Neural progenitor cell (in vitro differentiated cells): Measurements from ENCODE around the gene KLHL30. TPM values are rescaled to one million over a fixed set of nuclear protein-coding genes. Genes with fewer than 3 reads are reported as not detected.
A peak's percentile ranks its signal among the peaks of the same experiment; 100 is the strongest.

Experiments
- DNase-seq: peaks from one replicate; pipeline ENCODE4 v3.0.0-alpha.2; 2016; ENCODE audit warnings: low spot score
- H2AFZ ChIP-seq: fragments of 200-600 bp; sonication (generic); replicated peaks from 2 replicates; pipeline ENCODE4 v1.6.1; 2016; ENCODE audit warnings: antibody characterized with exemption
- H3F3A ChIP-seq: fragments of 200-600 bp; sonication (generic); 2 replicates; pipeline ENCODE4 v1.6.1; 2016; ENCODE audit warnings: antibody characterized with exemption, low read depth
- H3K27ac ChIP-seq: fragments of 200-600 bp; sonication (generic); 2 replicates; pipeline ENCODE4 v1.5.1; 2016; ENCODE audit warnings: mild to moderate bottlenecking
- H3K27me3 ChIP-seq: fragments of 200-600 bp; sonication (generic); 2 replicates; pipeline ENCODE4 v1.6.1; 2016; ENCODE audit warnings: mild to moderate bottlenecking, moderate library complexity
- H3K36me3 ChIP-seq: fragments of 200-600 bp; sonication (generic); 2 replicates; pipeline ENCODE4 v1.5.1; 2016
- H3K4me1 ChIP-seq: fragments of 200-600 bp; sonication (generic); 2 replicates; pipeline ENCODE4 v1.6.1; 2016; ENCODE audit warnings: mixed run types
- H3K4me2 ChIP-seq: fragments of 200-600 bp; sonication (generic); 2 replicates; pipeline ENCODE4 v1.6.1; 2016
- H3K4me3 ChIP-seq: fragments of 200-600 bp; sonication (generic); 2 replicates; pipeline ENCODE4 v1.5.1; 2016
- H3K79me2 ChIP-seq: fragments of 200-600 bp; sonication (generic); 2 replicates; pipeline ENCODE4 v1.6.1; 2016; ENCODE audit warnings: low read depth
- H3K9ac ChIP-seq: fragments of 200-600 bp; sonication (generic); 2 replicates; pipeline ENCODE4 v1.6.1; 2016
- H3K9me3 ChIP-seq: fragments of 200-600 bp; sonication (generic); 2 replicates; pipeline ENCODE4 v1.5.1; 2016; ENCODE audit warnings: low read depth
- H4K20me1 ChIP-seq: fragments of 200-600 bp; sonication (generic); 2 replicates; pipeline ENCODE4 v1.6.1; 2016; ENCODE audit warnings: low read depth
- H3K27ac Mint-ChIP-seq: 3 replicates; pipeline ENCODE4 v1.8.0; 2021; ENCODE audit warnings: mixed read lengths
- H3K27me3 Mint-ChIP-seq: 2 replicates; pipeline ENCODE4 v1.8.0; 2022; ENCODE audit warnings: low read depth, mild to moderate bottlenecking, inconsistent platforms, moderate library complexity, mixed read lengths; ENCODE audit not compliant: insufficient read depth
- H3K36me3 Mint-ChIP-seq: 3 replicates; pipeline ENCODE4 v1.8.0; 2021; ENCODE audit warnings: mixed read lengths
- H3K4me1 Mint-ChIP-seq: 3 replicates; pipeline ENCODE4 v1.8.0; 2021; ENCODE audit warnings: mixed read lengths
- H3K4me3 Mint-ChIP-seq: 3 replicates; pipeline ENCODE4 v1.8.0; 2021; ENCODE audit warnings: mild to moderate bottlenecking, moderate library complexity, mixed read lengths
- H3K9me3 Mint-ChIP-seq: 3 replicates; pipeline ENCODE4 v1.8.0; 2020; ENCODE audit warnings: mixed read lengths
- CTCF ChIP-seq: fragments of 200-600 bp; sonication (generic); IDR thresholded peaks from 2 replicates; pipeline ENCODE4 v1.5.1; 2017; ENCODE audit warnings: antibody characterized with exemption, mild to moderate bottlenecking
- EZH2 ChIP-seq: fragments of 200-600 bp; sonication (generic); IDR thresholded peaks from 2 replicates; pipeline ENCODE4 v1.6.1; 2017; ENCODE audit warnings: antibody characterized with exemption, mild to moderate bottlenecking, moderate library complexity
- EZH2phosphoT487 ChIP-seq: fragments of 200-600 bp; sonication (generic); IDR thresholded peaks from 2 replicates; pipeline ENCODE4 v1.6.1; 2017; ENCODE audit warnings: antibody characterized with exemption
- total RNA-seq: library from RNA; depleted of rRNA; stranded (reverse); fragments of >200 nt; gene quantifications from 2 replicates; pipeline ENCODE4 v1.2.3, GENCODE V29; 2015; ENCODE audit warnings: low replicate concordance

Gene KLHL30
- total RNA-seq, 1 donor from 2014 or later = not detected

- Histone ChIP-seq H3F3A (no peaks in the 10 kb centered on the region), H3K27me3 (no peaks in the 10 kb centered on the region), H3K4me3 (no peak overlapping the region), H4K20me1 (no peaks in the 10 kb centered on the region), H3K27ac (no peak overlapping the region), H3K79me2 (no peaks in the 10 kb centered on the region), H2AFZ (no peak overlapping the region), H3K9me3 (no peaks in the 10 kb centered on the region), H3K9ac (no peak overlapping the region), H3K4me2 (no peak overlapping the region), H3K4me1 (peaks cover 7% of the 10 kb centered on the region), H3K36me3 (no peaks in the 10 kb centered on the region)
- DNase-seq = no peak
- no peaks in the 10 kb centered on the region for H3K9me3 Mint-ChIP-seq
- H3K36me3 Mint-ChIP-seq = peaks cover 11% of the 10 kb centered on the region
- TF ChIP-seq CTCF (no peak), EZH2phosphoT487 (no peak), EZH2 (no peak)
- H3K4me3 Mint-ChIP-seq = no peak overlapping the region
- H3K4me1 Mint-ChIP-seq = peaks cover 14% of the 10 kb centered on the region
- H3K27me3 Mint-ChIP-seq = peaks cover 5% of the 10 kb centered on the region
- H3K27ac Mint-ChIP-seq = no peak overlapping the region
Observed at GRCh38 chr2:238095143-238095542, 43.3 kb upstream of the KLHL30 start.

GRCh38 chr2:238096311-238097011 lies 42.0 kb upstream of the KLHL30 start:
- peaks cover 5% of the 10 kb centered on the region for H3K27me3 Mint-ChIP-seq
- H3K4me1 Mint-ChIP-seq = peaks cover 14% of the 10 kb centered on the region
- Histone ChIP-seq H3K4me1 (peaks cover 7% of the 10 kb centered on the region), H3K9me3 (no peaks in the 10 kb centered on the region), H3K27ac (no peak overlapping the region), H3K9ac (no peak overlapping the region), H3K36me3 (no peaks in the 10 kb centered on the region), H3K79me2 (no peaks in the 10 kb centered on the region), H3K4me2 (no peak overlapping the region), H3K4me3 (no peak overlapping the region), H2AFZ (no peak overlapping the region), H3F3A (no peaks in the 10 kb centered on the region), H4K20me1 (no peaks in the 10 kb centered on the region), H3K27me3 (no peaks in the 10 kb centered on the region)
- TF ChIP-seq CTCF = no peak
- TF ChIP-seq EZH2phosphoT487 = no peak
- no peak for TF ChIP-seq EZH2
- no peak overlapping the region for H3K4me3 Mint-ChIP-seq
- H3K27ac Mint-ChIP-seq = peak overlapping the region; percentile 85
- H3K36me3 Mint-ChIP-seq = peaks cover 11% of the 10 kb centered on the region
- DNase-seq = peak; percentile 41
- H3K9me3 Mint-ChIP-seq = no peaks in the 10 kb centered on the region

- H3K27ac Mint-ChIP-seq = no peak overlapping the region
- DNase-seq = no peak
- H3K9ac ChIP-seq = no peak overlapping the region
- no peaks in the 10 kb centered on the region for H3K9me3 ChIP-seq
- peaks cover 14% of the 10 kb centered on the region for H3K4me1 Mint-ChIP-seq
- H3K27me3 ChIP-seq = no peaks in the 10 kb centered on the region
- H2AFZ ChIP-seq = no peak overlapping the region
- no peak overlapping the region for H3K4me3 ChIP-seq
- no peaks in the 10 kb centered on the region for H3F3A ChIP-seq
- peaks cover 7% of the 10 kb centered on the region for H3K4me1 ChIP-seq
- H3K4me3 Mint-ChIP-seq = no peak overlapping the region
- peaks cover 5% of the 10 kb centered on the region for H3K27me3 Mint-ChIP-seq
- TF ChIP-seq EZH2 (no peak), CTCF (no peak), EZH2phosphoT487 (no peak)
- H3K4me2 ChIP-seq = no peak overlapping the region
- H3K27ac ChIP-seq = no peak overlapping the region
- H3K36me3 Mint-ChIP-seq = peaks cover 11% of the 10 kb centered on the region
- no peaks in the 10 kb centered on the region for H3K9me3 Mint-ChIP-seq
- H3K79me2 ChIP-seq = no peaks in the 10 kb centered on the region
- no peaks in the 10 kb centered on the region for H3K36me3 ChIP-seq
- H4K20me1 ChIP-seq = no peaks in the 10 kb centered on the region
Observed at GRCh38 chr2:238097201-238097987, 41.1 kb upstream of the KLHL30 start.
